Measurements from ENCODE around the gene RANBP9. TPM values are rescaled to one million over a fixed set of nuclear protein-coding genes. Genes with fewer than 3 reads are reported as not detected.

RANBP9 gene
- total RNA-seq, 6 experiments from 2014 or later = 37.7 to 42.3 (median 40.8) TPM

DNA sequence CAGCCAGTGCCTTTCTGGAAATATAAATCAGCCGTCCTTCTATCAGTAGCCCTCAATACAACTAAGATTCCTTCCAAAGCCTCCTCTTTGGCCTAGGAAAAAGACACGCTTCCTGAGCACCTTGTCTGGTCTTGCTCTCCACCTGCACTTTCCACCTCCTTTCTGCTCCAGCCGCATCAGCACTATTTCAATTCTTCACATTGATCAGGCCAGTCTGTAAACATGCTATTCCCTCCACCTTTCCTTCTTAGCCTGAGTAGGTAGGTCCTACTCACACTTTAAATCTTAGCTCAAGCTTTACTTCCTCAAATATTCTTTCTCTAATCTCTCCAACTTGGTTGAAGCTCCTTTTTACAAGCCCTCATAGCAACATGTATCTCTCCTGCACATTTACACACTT is 11.4 kb downstream of the RANBP9 start:
- DNase-seq = no peak
- H3K36me3 Mint-ChIP-seq (ENCODE audit: low read depth) = no peaks in the 10 kb centered on the region
- H3K27me3 Mint-ChIP-seq (ENCODE audit: insufficient read depth) = no peaks in the 10 kb centered on the region; the same call in 1 of the 2 replicates
- no peak overlapping the region for H3K27ac Mint-ChIP-seq
- no peaks in the 10 kb centered on the region for H3K9me3 Mint-ChIP-seq
- no peak overlapping the region for H3K4me3 Mint-ChIP-seq
- no peak for TF ChIP-seq CTCF (IDR thresholded peaks at IDR 0.05)
- peaks cover 42% of the 10 kb centered on the region for H3K4me1 Mint-ChIP-seq (ENCODE audit: low read depth)

GRCh38 chr6:13698715-13699114 is 12.9 kb downstream of the RANBP9 start:
- Mint-ChIP-seq H3K36me3 (ENCODE audit: low read depth) (no peaks in the 10 kb centered on the region), H3K9me3 (no peaks in the 10 kb centered on the region), H3K4me1 (ENCODE audit: low read depth) (peaks cover 55% of the 10 kb centered on the region), H3K27ac (no peak overlapping the region), H3K27me3 (ENCODE audit: insufficient read depth) (no peaks in the 10 kb centered on the region; the same call in 1 of the 2 replicates), H3K4me3 (no peak overlapping the region)
- TF ChIP-seq CTCF (IDR thresholded peaks at IDR 0.05) = no peak
- DNase-seq = no peak

- Mint-ChIP-seq H3K4me3 (0 out of 2 replicates have a peak overlapping the region, but pooled peaks have one; percentile 5), H3K36me3 (ENCODE audit: low read depth) (no peaks in the 10 kb centered on the region; the same call in 1 of the 2 replicates), H3K27me3 (ENCODE audit: insufficient read depth) (no peaks in the 10 kb centered on the region; the same call in 1 of the 2 replicates), H3K4me1 (ENCODE audit: low read depth) (peaks cover 55% of the 10 kb centered on the region), H3K9me3 (no peaks in the 10 kb centered on the region), H3K27ac (peak overlapping the region; percentile 62)
- DNase-seq = no peak
- TF ChIP-seq CTCF (IDR thresholded peaks at IDR 0.05) = no peak
Measured at GRCh38 chr6:13697857-13698256, 13.8 kb downstream of the RANBP9 start.

GRCh38 chr6:13696226-13696625 is 15.4 kb downstream of the RANBP9 start:
- Mint-ChIP-seq H3K36me3 (ENCODE audit: low read depth) (no peaks in the 10 kb centered on the region; the same call in 1 of the 2 replicates), H3K4me1 (ENCODE audit: low read depth) (peaks cover 55% of the 10 kb centered on the region), H3K9me3 (no peaks in the 10 kb centered on the region), H3K27me3 (ENCODE audit: insufficient read depth) (no peaks in the 10 kb centered on the region; the same call in 1 of the 2 replicates), H3K4me3 (peak overlapping the region; percentile 65), H3K27ac (peak overlapping the region; percentile 81)
- peak; percentile 74 for DNase-seq
- no peak for TF ChIP-seq CTCF (IDR thresholded peaks at IDR 0.05)

GRCh38 chr6:13695252-13695651 is 16.4 kb downstream of the RANBP9 start:
- H3K27ac Mint-ChIP-seq = peak overlapping the region; percentile 81
- H3K9me3 Mint-ChIP-seq = no peaks in the 10 kb centered on the region
- H3K36me3 Mint-ChIP-seq (ENCODE audit: low read depth) = peaks cover 6% of the 10 kb centered on the region
- DNase-seq = no peak
- H3K4me3 Mint-ChIP-seq = peak overlapping the region; percentile 65
- peaks cover 56% of the 10 kb centered on the region for H3K4me1 Mint-ChIP-seq (ENCODE audit: low read depth)
- H3K27me3 Mint-ChIP-seq (ENCODE audit: insufficient read depth) = no peaks in the 10 kb centered on the region; the same call in 1 of the 2 replicates
- TF ChIP-seq CTCF (IDR thresholded peaks at IDR 0.05) = no peak
